ENCODE results near the gene APOA5. TPM values are rescaled to one million over a fixed set of nuclear protein-coding genes. Genes with fewer than 3 reads are reported as not detected.

Gene APOA5
- total and polyA plus RNA-seq, 4 donors: 0.22 to 0.77 (median 0.31) TPM; not detected in 1

- no peaks in the 10 kb centered on the region for H3K27me3 ChIP-seq (ENCODE audit: control insufficient read depth in 3 of 3, insufficient read depth in 3 of 3, low read length in 2 of 3)
- H3K9me3 ChIP-seq (ENCODE audit: control insufficient read depth in 4 of 4, insufficient read depth in 3 of 4, low read length in 3 of 4): no peaks in the 10 kb centered on the region
- peaks cover 0 to 30% (median 18%) of the 10 kb centered on the region in 5 donors for H3K4me1 ChIP-seq (ENCODE audit: control insufficient read depth in 5 of 5, insufficient read depth in 5 of 5, low read length in 5 of 5)
- no peak overlapping the region for H3K27ac ChIP-seq (ENCODE audit: low read depth in 1 of 2, low read length in 1 of 2)
- H3K4me3 ChIP-seq: no peak overlapping the region
- no peaks in the 10 kb centered on the region for H3K36me3 ChIP-seq (ENCODE audit: control insufficient read depth in 4 of 4, insufficient read depth in 4 of 4, low read length in 4 of 4)
- no peak for TF ChIP-seq CTCF (IDR thresholded peaks at IDR 0.05; ENCODE audit: control extremely low read depth, extremely low read depth)
- DNase-seq (no peak), ATAC-seq (ENCODE audit: insufficient read depth, low FRiP score) (no peak)
- 89 to 94% methylated on average over 7 of the region's 7 CpGs for WGBS, 2 donors
- no peak overlapping the region for H3K9ac ChIP-seq (ENCODE audit: insufficient read depth in 1 of 2, low read length in 2 of 2)
Observed at GRCh38 chr11:116831790-116832349, 40.2 kb upstream of the APOA5 start.

GRCh38 chr11:116830184-116830912 lies 38.7 kb upstream of the APOA5 start:
- WGBS, 2 donors: 96% methylated on average over 17 of the region's 17 CpGs
- Histone ChIP-seq H3K27ac (ENCODE audit: low read depth in 1 of 2, low read length in 1 of 2) (no peak overlapping the region), H3K4me1 (ENCODE audit: control insufficient read depth in 5 of 5, insufficient read depth in 5 of 5, low read length in 5 of 5) (peaks cover 0 to 19% (median 11%) of the 10 kb centered on the region in 5 donors), H3K9ac (ENCODE audit: insufficient read depth in 1 of 2, low read length in 2 of 2) (no peak overlapping the region), H3K36me3 (ENCODE audit: control insufficient read depth in 4 of 4, insufficient read depth in 4 of 4, low read length in 4 of 4) (no peaks in the 10 kb centered on the region), H3K27me3 (ENCODE audit: control insufficient read depth in 3 of 3, insufficient read depth in 3 of 3, low read length in 2 of 3) (no peaks in the 10 kb centered on the region), H3K9me3 (ENCODE audit: control insufficient read depth in 4 of 4, insufficient read depth in 3 of 4, low read length in 3 of 4) (no peaks in the 10 kb centered on the region), H3K4me3 (no peak overlapping the region)
- no peak for TF ChIP-seq CTCF (IDR thresholded peaks at IDR 0.05; ENCODE audit: control extremely low read depth, extremely low read depth)
- ATAC-seq (ENCODE audit: insufficient read depth, low FRiP score): no peak
- DNase-seq: no peak

- DNase-seq: peak; percentile 37 to 67 (median 50)
Observed at GRCh38 chr11:116829525-116830183, 38.0 kb upstream of the APOA5 start, which contains the start of gene APOC3. APOC3 (plus strand) TSS chr11:116829907; CDS start chr11:116830583, 676 bp downstream.

More at GRCh38 chr11:116829525-116830183, 38.0 kb upstream of the APOA5 start, which contains the start of gene APOC3:
- Histone ChIP-seq H3K27ac (ENCODE audit: low read depth in 1 of 2, low read length in 1 of 2) (no peak within 1 kb of the TSS), H3K4me1 (ENCODE audit: control insufficient read depth in 5 of 5, insufficient read depth in 5 of 5, low read length in 5 of 5) (peaks cover 0 to 12% (median 7%) of the 10 kb centered on the region in 5 donors), H3K9me3 (ENCODE audit: control insufficient read depth in 4 of 4, insufficient read depth in 3 of 4, low read length in 3 of 4) (no peaks in the 10 kb centered on the region), H3K27me3 (ENCODE audit: control insufficient read depth in 3 of 3, insufficient read depth in 3 of 3, low read length in 2 of 3) (no peaks in the 10 kb centered on the region), H3K36me3 (ENCODE audit: control insufficient read depth in 4 of 4, insufficient read depth in 4 of 4, low read length in 4 of 4) (no peaks in the 10 kb centered on the region), H3K9ac (ENCODE audit: insufficient read depth in 1 of 2, low read length in 2 of 2) (no peak within 1 kb of the TSS), H3K4me3 (no peak within 1 kb of the TSS)
- no peak for TF ChIP-seq CTCF (IDR thresholded peaks at IDR 0.05; ENCODE audit: control extremely low read depth, extremely low read depth)
- 70 to 76% methylated on average over 9 of the region's 9 CpGs for WGBS, 2 donors
- ATAC-seq (ENCODE audit: insufficient read depth, low FRiP score): no peak

Measured in lung (tissue), 12 donors.